Fibroblast of lung (primary cell): Measurements from ENCODE around the gene MPRIP.

Experiments
- CTCF ChIP-seq, 2 donors: IDR thresholded peaks in 1 of 2; conservative IDR thresholded peaks in 1 of 2; 1 replicate in 1 of 2; 2 replicates in 1 of 2; pipeline ENCODE4 v1.5.1; 2011 to 2012; ENCODE audit warnings: low read length in 2 of 2, control low read depth in 1 of 2, inconsistent platforms in 1 of 2, low read depth in 1 of 2, mild to moderate bottlenecking in 1 of 2
- EZH2 ChIP-seq: IDR thresholded peaks from 2 replicates; pipeline ENCODE4 v1.5.1; 2012; ENCODE audit warnings: low read length, control low read depth, mild to moderate bottlenecking; ENCODE audit errors: missing control alignments

GRCh38 chr17:17215575-17215974, 173.3 kb downstream of the MPRIP start:
- TF ChIP-seq CTCF (conservative IDR thresholded peaks at IDR 0.05 in 1 of 2, IDR thresholded peaks at IDR 0.05 in 1 of 2; ENCODE audit: low read depth in 1 of 2, low read length in 2 of 2) = no peak
- no peak for TF ChIP-seq EZH2
